GM21381 (cell line): ENCODE measurements around the gene SGCA.

Source experiments
- ATAC-seq: cut with Tn5 transposase; IDR thresholded peaks from one replicate; pipeline ENCODE4 v1.9.1; 2021; ENCODE audit warnings: mild to moderate bottlenecking, moderate library complexity; ENCODE audit not compliant: unreplicated experiment

The SGCA gene

GRCh38 chr17:50165867-50166517, at the start of gene SGCA:
Gene SGCA (plus strand): TSS chr17:50166005. CDS start chr17:50166041, 36 bp downstream.
- no peak for ATAC-seq

GRCh38 chr17:50117202-50118051, 48.4 kb upstream of the SGCA start:
- ATAC-seq = no peak

- ATAC-seq = no peak
Observed at GRCh38 chr17:50118076-50118827, 47.6 kb upstream of the SGCA start.

- no peak for ATAC-seq
Observed at GRCh38 chr17:50118828-50119218, 47.0 kb upstream of the SGCA start.

- ATAC-seq = no peak
Observed at GRCh38 chr17:50120475-50121253, 45.1 kb upstream of the SGCA start.

- ATAC-seq = no peak
Observed at GRCh38 chr17:50122945-50123344, 42.9 kb upstream of the SGCA start.

- no peak for ATAC-seq
Observed at GRCh38 chr17:50123649-50124349, 42.0 kb upstream of the SGCA start.

- ATAC-seq = no peak
Observed at GRCh38 chr17:50125420-50125997, 40.3 kb upstream of the SGCA start.

- ATAC-seq = no peak
Observed at GRCh38 chr17:50127697-50128361, 38.0 kb upstream of the SGCA start.

GRCh38 chr17:50128441-50129352, 37.1 kb upstream of the SGCA start:
- no peak for ATAC-seq

GRCh38 chr17:50129353-50129727, 36.5 kb upstream of the SGCA start:
- no peak for ATAC-seq

- ATAC-seq = no peak
Observed at GRCh38 chr17:50129728-50130558, 35.9 kb upstream of the SGCA start, which contains the start of gene SAMD14. Gene SAMD14 (minus strand): TSS chr17:50130160. CDS start chr17:50124959, 5,201 bp downstream.

- no peak for ATAC-seq
Observed at GRCh38 chr17:50130559-50131305, 35.1 kb upstream of the SGCA start.

- no peak for ATAC-seq
Observed at GRCh38 chr17:50132104-50132794, 33.6 kb upstream of the SGCA start.

GRCh38 chr17:50133028-50133768, 32.6 kb upstream of the SGCA start:
- no peak for ATAC-seq
